ENCODE results near the gene MYLK.
A peak's percentile ranks its signal among the peaks of the same experiment; 100 is the strongest.

MYLK gene

DNA sequence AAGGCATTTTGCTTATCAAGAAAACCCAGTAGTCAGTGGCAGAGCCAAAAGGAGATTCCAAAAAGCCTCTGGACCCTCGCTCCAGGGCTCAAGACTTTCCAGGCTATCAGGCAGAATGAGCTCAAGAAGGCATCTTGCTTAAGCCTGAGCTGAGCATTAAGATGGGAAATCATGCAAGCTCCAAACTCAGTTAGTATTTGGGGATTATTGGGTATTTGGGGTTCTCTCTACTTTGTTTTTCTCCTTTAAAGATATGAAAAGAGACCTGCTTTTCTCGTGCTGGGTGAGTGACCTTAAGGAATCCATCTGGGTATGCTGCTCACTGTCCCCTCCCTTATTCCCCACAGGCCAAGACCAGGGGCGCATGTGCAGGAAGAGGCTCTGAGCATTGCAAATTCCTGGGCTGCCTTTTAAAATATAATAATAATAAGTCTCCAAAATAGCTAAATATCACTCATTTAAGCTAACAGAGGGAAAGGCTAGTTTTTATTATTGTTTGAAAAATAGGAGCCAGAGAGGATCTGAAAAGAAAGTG lies 223.9 kb downstream of the MYLK start:
- DNase-seq = no peak

DNA sequence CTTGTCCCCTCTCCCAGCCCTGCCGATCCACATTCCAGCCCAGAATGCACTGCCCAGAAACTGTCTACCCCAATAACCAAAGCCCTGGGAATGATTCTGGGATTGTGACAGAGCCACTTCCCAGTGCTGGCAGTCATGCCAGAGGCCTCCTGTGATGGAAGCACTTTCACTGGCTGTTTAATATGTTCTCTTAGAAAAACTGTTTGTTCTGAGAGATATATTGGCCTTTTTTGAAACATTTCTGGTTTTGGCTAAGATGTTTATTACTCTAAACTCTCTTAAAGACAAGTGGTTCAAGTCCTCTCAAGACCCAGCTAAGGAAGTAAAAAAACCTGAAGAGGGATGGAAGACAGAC lies 225.3 kb downstream of the MYLK start:
- DNase-seq = no peak

DNA sequence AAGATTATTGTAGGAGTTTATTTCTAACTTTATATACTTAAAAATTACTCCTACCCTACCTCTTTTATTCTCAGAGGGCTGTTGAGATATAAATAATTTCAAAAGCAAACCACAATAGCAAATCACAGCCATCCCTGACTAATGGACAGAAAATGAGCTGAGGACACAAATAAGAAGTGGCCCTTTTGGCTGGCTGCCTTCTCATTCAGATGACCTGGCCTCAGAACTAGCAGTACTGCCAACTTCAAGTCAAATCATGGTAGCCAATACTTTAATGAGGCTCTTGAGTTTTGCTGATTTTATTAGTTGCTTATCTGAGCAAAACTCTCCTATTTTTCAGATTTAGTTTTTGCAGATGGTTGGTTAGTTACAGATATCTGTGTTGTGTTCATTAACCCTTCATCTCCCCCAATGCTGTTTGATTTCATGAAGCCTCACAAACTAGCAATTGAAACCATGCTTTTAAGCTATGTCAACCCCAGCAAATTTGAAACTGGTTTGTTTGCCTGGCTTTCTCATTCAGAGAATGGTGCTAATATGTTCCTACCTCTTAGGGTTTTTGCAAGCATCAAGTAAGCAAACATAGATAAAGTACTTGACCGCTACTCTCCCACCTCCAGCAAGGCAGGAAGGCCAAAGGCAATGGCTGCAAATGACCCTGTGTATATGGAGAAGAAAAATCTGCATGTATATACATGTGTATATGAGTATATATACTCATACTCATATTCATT lies 225.8 kb downstream of the MYLK start:
- no peak for DNase-seq

DNA sequence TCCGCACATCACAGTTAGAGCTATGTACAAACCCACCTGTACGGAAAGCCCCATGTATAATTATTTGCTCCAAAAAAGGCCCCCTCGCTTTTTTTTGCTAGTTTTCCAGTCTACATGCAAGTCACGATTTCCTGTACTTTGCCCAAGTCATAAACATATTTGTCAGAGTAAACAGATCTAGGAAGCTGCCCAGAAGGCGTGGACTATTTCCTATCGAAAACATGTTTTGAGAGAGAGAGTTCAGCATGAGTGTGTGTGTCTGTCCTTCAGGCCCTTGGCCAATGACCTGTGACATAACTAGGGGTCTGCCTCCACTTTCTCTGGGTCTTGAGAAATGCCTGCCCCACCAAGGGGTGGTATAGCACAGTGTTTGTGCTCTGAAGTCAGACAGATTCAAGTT lies 226.6 kb downstream of the MYLK start:
- no peak for DNase-seq

DNA sequence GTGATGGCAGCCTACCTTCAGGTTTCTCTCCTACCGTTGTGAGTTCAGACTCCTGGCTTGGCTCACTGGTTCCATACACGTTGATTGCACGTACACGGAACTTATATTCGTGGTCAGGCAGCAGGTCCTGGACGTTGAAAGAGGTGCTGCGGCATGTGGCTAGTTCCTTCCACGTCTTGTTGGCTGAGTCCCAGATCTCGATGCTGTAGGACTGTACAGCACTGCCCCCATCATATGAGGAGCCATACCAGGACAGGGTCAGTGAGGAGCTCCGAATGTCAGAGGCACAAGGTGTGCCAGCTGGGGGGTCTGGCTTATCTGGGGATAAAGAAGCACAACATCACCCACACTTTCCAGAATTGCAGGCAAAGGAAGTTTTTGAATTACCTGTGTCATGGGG lies 227.0 kb downstream of the MYLK start:
- no peak for DNase-seq

DNA sequence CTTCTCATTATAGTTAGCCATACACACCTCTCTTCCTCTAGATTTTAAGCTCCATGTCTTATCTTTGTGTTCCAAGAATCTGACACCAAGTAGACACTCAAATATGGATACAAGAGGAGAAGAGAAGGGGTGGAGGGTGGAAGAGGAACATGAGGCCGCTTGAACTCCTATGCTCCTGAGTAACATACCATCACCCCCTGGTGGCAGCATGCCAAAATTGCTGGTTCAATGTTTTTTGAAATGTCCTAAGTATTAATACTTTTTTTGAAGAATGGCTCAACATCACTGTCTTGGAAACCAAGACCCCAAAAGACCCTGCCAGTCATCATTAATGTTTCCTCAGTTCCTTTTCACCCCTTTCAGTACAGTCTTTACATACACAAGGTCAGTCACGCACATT lies 227.4 kb downstream of the MYLK start:
- no peak for DNase-seq

DNA sequence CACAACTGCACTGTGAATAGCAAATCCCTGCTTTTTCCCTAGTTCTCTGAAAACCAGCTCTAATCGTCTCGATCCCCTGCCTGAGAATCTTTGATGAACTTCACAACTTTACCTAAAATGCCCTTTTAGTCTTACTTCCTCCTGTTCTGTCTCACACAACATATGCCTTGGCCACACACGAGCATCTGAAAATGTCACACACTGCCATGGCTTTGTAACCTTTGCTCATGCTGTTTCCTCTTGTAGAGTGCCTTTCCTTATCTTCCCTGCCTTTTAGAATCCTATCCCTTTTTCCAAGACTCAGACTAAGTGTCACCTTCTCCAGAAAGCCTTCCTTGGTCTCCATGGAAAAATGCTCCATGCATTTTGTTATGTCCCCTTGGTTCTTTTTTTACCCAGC lies 227.9 kb downstream of the MYLK start:
- no peak for DNase-seq

DNA sequence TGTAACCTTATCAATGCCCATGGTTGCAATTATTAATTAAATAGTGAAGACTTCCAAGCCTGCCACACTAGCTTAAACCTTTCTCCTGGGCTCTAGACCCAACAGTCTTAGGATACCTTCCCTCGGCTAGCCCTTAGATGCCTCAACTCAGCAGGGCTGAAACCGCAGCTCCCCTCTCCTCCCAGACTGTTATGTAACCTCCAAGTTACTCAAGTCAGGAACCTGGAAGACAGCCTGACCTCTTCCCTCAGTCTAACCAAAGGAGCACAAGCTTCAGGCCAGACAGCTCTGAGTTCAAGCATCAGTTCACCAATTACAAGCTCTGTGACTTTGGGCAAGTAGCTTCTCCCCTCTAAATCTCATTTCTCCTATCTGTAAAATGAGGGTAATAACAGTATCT lies 228.7 kb downstream of the MYLK start:
- DNase-seq = no peak

DNA sequence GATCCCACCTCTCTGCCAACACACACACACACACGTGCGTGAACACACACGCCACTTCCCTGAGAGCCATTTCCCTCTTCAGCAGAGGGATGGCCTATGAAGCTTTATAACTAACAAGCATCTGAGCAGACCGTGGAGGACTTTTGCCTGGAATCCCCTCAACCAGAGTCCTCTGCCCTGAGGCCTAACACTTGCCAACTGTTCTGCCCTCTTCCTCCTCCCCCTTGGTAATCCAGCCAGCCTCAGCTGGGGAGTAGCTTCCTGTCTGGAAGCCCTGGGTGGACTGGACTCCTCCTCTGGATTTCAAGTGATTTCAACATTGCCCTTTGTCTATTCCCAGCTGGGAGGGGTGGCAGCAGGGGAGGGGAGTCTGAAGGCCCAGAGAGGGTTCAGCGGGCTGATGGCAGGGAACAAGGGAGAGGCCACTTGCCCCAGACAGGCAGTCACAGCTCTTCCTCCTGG lies 230.9 kb downstream of the MYLK start:
- peak; percentile 9 for DNase-seq

DNA sequence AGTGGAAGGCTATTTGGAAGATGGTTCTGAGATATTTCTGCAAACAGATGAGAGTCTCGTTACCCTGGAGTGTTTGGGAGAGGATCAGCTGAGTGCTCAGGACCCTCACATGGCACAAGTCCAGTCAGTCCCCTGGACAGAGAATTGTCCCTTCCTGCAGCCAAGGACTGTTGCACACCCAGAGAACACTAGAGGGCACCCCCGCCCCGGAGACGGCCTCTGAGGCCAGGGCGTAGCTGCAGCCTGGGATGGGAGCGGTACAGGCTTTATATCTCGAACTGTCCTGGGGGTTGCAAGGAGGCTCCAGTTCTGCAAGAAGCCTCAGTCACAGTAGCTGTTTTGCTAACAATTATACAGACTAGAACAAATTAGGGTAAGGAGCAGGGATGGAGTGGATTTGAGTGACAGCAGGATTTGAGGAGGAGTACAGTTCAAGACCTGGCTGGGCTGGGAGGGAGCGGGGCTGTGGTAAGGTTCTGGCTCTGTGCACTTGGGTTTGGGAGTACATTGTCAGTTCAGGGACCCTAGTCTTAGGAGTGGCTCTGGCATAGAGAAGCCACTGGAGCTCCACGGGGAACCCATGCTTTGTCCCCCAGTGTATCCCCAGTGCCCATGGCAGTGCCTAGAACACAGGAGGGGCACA lies 231.7 kb downstream of the MYLK start:
- DNase-seq = peak; percentile 70

DNA sequence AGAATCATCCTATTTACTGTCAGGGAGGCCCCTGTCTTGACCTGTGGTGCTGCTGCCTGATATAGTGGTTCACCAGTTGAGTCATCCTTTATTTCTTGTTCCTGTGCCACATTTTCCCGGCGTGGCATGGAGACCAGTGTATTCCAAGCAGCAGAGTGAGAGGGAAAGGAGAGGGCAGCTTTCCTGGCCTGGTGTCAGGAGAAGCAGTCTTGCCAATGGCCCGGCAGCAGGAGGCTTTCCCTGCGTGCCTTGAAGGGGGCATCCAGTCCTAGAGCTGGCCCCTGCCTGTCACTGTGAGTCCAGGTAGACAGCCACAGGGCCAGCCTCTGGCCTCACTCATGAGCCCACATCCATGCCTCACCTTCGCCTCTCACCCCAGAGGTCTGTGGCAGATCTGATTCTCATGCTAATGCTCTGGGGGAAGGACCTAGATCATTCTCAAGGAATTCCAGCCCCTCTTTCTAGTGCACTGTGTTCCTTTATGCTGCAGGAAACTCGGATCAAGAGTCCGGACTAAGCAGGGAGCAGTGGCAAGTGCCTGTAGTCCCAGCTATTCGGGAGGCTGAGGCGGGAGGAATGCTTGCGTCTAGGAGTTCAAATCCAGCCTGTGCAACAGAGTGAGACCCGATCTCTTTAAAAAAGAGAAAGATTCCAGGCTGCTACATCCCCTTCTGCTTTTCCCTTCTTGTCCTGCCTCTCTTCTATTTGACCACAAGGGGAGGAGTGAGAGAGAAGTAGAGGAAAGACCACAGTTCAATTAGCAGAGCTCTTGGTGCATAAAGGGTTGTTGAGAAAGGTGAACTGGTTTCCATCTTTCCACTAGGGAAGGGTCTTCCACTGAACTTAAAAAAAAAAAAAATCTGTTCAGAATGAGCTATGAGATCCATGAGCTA lies 232.4 kb downstream of the MYLK start:
- no peak for DNase-seq

DNA sequence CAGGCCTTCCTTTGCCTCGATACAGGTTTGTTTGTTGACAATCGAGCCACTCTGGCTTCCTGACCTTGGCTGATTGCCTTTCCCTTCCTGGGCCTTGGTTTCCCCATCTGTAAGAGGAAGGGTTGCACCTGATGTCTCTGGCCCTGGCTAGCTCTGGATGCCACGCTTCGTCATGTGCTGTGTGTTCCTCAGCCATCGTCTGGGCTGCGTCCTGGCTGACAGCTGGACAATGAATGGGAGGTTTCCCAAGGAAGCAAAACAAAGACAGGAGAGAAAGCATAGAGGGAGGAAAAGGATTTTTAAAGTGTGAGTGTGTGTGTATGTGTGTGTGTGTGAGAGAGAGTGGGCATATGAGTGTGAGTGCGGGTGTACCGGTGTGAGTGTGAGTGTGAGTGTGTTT lies 234.0 kb downstream of the MYLK start:
- no peak for DNase-seq

DNA sequence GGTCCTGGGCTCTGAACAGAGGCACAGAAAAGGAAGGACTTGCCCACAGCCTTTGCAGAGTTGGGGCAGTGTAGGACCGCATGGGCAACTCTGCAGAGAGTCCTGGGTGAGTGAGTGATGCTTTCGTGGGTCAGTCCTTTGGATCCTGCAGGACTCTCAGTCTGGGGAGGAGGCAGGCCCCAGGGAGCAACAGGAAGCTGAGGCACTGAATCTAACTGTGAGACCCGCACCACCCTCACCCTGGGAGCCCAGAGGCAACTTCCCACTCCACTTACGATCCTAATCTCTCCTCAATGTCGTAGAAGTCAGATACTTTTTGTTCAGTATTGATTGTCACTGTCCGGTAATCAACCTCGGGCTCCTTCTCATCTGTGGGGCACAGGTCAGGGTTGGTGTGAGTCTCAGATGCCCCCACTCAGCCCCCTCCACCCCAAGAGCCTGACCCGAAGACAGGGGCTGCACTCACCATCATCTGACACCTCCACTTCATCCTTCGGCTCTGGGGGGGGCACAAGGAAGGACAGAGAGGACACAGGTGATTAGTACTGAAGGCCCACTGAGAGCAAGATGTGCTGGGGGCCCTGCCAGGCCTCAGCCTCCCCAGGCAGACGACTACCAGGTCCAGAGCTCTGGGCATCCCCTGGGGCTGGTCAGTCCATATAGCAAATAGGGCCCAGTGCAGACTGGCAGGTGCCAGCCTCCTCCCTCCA lies 235.3 kb downstream of the MYLK start:
- no peak for DNase-seq

DNA sequence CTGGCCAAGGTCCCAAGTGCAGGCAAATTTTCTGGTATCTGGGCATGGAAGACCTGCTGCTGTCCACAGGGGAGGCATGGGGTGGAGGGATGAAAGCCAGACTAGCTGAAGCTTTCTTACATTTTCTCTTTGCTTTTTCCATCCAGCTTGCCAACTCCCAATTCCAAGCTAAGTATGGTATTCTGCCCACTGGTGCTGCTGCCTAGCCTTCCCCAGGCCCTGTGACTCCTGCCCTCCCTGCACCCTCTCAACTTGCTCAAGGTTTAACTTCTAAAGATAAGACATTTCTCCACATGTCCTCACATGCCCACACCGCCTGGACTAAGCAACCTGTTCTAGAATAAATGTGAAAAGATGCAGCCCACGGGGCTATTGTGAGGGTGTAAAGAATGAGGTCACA lies 239.8 kb downstream of the MYLK start:
- no peak for DNase-seq

DNA sequence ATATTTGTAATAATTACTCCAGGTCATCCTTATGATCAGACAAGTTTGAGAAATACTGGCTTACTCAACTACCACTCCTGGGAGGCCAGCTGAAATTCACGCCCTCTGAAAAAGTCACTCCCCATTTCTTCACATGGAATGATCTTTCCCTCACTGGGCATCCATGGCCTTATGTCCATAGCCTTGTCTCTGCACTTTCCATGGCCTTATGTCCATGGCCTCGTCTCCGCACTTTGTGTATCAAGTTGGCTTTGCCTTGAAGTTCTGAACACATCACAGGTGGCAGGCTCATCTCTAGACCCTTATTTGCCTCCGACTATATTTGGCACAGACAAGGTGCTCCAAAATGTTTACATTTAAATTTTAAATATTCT lies 241.2 kb downstream of the MYLK start:
- DNase-seq = no peak

DNA sequence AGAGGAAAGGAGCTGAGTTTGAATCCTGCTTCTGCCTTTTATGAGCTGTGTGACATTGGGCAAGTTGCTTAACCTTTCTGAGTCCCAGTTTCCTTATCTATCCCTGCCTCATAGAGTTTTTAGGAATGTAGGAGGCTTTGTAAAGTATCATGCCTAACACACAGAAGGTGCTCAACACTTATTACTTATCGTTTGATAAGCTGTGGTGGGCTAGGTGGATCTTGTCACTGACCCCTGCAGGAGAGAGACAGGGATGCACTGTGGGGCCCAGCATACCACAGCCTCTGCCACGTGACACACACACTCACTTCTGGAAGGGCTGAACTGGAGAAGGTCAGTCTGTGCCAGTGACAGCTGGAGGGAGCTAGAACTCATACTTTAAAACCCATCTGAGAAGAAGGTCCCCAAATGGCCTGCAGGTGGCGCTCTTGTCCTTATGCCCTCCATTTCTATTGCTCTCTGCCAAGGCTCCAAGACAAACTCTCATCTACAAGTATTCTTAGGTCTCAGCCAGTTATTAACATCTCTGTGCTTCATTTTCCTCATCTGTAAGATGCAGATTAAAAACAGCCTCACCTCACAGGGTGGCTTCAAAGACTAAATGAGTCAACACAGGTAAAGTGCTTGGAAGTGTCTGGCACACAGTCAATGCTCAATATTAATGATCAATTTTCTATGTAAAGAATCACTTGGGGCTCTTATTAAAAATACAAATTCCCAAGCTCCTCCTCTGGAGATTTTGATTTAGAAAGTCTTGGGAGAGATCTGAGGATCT lies 241.8 kb downstream of the MYLK start:
- peak; percentile 56 for DNase-seq

DNA sequence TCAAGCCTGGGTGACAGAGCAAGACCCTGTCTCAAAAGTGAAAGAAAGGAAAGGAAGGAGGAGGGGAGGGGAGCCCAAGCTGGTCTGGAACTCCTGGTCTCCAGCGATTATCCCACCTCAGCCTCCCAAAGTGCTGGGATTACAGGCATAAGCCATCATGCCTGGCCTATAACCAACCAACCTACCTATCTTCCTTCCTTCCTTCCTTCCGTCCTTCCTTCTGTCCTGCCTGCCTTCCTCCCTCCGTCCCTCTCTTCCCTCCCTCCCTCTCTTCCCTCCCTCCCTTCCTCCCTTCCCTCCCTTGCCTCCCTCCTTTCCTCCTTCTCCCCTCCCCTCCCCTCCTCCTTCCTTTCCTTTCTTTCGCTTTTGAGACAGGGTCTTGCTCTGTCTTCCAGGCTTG lies 242.6 kb downstream of the MYLK start:
- DNase-seq = no peak

DNA sequence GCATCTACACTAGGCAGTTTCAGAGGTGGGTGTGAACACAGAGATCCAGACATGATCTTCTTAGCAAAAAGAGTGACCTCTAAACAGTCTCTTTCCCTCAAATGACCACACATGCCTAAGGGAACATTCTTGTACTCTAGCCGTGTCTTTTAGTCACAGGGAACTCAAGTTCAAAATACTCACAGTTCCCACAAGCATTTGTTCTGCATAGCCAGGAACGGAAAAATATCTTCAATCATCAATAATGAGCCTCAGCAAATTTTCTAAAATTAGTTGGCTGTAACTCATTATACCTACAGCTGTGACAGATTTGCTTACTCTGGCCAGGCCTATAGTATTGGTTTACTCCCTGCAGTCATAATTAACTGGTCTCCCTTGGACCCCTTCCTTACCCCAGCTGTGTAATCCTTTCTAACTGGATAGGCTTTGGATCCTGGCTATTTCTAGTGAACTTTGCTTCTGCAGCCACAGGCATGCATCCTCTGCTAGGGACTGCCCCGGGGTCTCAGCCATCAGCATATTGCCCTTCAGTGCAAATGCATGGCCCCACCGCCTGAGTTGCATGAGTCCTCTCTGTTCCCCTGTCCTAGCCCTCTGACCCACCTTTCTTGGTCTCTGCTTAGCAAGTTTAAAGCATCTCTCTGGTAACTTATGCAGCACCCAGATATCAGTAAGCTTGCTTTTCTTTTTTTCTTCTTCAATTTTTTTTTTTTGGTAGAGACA lies 243.2 kb downstream of the MYLK start:
- peak; percentile 76 for DNase-seq

DNA sequence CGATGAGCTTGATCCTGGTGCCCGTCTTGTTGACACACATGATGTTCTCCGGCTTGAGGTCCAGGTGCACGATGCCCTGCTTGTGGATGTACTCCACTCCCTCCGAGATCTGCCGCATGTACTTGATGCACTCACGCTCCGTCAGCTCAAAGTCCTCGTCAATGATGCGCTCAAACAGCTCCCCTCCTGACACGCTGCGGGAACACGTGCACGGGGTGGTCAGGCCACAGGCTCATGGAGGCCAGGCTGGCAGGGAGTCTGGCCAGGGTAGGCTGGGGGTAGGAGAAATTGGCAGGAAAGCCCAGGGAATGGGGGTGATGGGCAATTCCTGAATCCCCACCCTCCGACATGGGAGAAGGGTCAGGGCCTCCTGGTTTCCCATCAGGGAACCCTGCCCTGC lies 243.8 kb downstream of the MYLK start:
- no peak for DNase-seq

DNA sequence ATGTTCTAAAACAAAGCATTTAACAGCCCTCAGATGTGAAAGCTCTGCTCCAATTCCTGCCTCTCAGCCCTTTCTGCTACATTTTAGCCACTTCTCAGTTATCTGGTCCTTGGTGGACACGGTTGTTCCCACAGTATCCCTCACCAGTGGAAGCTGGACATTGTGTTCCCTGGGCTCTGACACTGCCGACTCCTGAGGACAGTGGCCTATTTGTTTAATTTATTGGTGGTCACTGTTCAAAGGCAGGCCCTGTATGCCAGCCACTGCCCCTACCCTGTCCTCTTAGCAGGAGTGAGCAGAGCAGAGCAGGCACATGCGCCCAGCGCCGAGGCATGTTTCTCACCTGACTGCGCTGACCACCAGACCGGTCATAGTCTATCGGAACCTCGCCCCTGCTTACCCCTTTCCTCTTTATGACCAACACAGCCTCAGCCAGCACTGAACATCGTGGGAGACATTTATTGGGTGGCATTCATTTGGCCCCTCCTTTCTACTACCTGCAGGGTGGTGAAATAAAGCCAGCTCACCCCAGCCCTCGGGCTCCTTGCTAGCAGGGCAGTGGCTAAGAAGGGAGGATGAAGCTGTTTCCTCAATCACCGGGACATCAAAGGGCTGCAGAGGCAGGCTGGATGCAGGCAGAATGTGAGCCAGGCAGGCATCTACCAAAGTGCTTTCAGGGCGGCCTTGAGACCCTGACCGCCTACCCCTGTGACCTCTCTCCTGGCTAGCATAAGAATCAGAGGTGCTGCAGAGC lies 245.0 kb downstream of the MYLK start:
- DNase-seq = no peak

DNA sequence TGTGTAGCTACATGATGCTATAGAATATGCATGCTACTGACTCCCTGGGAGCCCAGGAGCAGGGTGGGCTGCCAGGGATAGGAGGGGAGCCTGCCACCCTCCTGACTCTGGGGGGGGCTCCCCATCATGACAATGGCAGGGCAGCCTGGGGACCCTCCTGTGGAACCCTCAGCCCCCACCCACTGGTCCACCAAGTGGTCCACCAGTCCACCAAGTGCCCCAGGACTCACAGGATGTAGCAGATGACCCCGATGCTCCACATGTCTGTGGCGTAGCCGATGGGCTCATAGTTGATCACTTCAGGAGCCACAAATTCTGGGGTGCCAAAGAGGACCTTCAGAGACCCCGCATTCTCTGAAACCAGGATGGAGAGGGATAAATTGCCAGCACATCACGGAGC lies 246.3 kb downstream of the MYLK start:
- DNase-seq = no peak
